ENCODE results near the gene GTF2H3.
"Not testable (repeated sequence)": the region's sequence is repeated elsewhere in the genome, so short reads cannot be mapped to it uniquely, and the experiment has no call there.

The GTF2H3 gene

GRCh38 chr12:123633379-123634141, at the start of gene GTF2H3, which contains the start of gene EIF2B1:
GTF2H3 (plus strand) TSS chr12:123633829; CDS start chr12:123633860, 31 bp downstream.
EIF2B1 (minus strand) TSS chr12:123633686; CDS start chr12:123633557, 129 bp downstream.
- peak; percentile 96 to 97 for DNase-seq

GRCh38 chr12:123591702-123592481, 41.7 kb upstream of the GTF2H3 start:
- DNase-seq: no peak

DNA sequence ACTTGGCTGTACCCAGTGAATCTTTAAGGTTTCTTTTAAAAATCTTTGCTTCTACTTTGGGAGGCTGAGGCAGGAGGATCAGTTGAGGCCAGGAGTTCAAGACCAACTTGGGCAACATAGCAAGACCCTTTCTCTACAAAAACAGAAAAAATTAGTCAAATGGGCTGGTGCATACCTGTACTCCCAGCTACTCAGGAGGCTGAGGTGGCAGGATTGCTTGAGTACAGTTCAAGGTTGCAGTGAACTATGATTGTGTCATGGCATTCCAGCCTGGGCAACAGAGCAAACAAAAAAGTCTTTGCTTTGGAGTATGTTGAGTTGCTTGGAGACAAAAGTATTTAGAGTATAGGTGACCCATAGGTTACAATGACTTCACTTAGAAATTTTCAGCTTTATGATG, 37.9 kb upstream of the GTF2H3 start:
- no peak for DNase-seq

DNA sequence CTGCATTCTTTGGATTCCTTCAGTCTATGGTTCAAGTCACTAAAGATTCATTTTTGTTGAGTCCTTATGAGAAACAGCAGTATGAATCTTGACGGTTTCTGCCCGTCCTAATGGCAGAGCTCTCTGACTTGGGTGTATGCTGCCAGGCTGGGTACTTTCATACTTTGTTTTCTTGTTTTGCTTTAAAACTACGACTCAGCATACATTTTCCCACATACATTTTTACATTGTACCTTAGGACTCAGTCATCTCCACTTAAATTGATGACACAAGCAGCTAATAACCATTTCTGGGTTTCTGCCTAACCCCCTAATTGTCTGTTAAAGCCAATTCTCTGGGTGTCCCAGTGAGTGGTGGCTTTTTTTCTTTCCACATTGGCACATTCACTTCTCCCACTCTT, 36.5 kb upstream of the GTF2H3 start:
- DNase-seq: no peak

- no peak for DNase-seq
These were observed 35.1 kb upstream of the GTF2H3 start for GRCh38 chr12:123598522-123598921.

- no peak for DNase-seq
These were observed 34.3 kb upstream of the GTF2H3 start for GRCh38 chr12:123599310-123599709.

GRCh38 chr12:123599721-123600120, 33.9 kb upstream of the GTF2H3 start:
- no peak for DNase-seq

DNA sequence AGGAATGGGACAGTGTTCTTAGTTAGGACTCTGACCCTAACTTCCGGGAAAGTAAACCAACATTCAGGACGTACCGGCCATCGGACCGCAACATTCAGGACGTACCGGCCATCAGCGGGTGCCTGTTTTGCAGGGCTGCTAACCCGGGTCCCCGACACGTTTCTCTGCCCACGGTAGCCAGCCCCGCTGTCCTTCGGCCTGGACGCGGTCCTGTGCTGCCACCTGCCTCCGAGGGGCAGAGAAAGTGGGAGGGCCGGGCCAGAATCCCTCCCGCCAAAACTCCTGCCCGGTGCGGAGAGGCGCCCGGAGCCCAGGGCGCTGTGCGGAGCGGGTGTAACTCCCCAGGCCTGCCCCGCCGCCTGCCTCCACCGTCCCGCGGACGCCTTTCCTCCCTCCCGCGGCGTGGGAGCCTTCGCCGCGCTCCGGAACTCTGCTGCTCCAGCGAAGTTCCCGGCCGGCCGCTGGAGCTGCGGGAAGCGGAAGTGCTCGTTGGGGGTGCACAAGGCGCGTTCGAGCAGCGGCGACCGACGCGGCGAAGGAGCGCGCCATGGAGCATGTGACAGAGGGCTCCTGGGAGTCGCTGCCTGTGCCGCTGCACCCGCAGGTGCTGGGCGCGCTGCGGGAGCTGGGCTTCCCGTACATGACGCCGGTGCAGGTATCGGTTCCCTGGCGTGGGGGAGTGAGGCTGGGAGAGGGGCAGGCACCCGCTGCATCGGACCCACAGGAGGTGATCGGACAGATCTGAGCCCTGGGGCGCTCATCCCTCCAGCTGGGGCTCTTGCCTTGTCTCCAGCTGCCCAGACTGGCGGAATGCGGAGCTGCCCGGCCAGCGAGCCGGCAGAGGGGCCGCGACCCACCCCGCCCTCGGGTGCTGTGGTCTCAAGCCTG, 31.8 kb upstream of the GTF2H3 start, which contains the start of gene DDX55:
Gene DDX55, plus strand, starts transcription at position 498 of the 888 bp plus-strand sequence. Its CDS starts 50 bp downstream, at position 548.
- DNase-seq: peak; percentile 83 to 89

- no peak for DNase-seq
These were observed 30.9 kb upstream of the GTF2H3 start for GRCh38 chr12:123602651-123603195.

DNA sequence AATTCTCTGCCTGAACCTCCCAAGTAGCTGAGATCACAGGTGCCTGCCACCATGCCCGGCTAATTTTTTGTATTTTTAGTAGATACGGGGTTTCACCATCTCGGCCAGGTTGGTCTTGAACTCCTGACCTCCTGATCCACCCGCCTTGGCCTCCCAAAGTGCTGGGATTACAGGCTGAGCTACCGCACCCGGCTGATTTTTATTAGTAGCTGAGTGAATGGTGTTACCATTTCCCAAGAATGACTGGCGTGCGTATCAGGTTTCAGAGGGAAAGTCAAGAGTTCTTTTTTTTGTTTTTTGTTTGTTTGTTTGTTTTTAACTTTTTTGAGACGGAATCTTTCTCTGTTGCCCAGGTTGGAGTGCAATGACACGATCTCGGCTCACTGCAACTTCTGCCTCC, 30.1 kb upstream of the GTF2H3 start:
- not testable (repeated sequence) for DNase-seq

DNA sequence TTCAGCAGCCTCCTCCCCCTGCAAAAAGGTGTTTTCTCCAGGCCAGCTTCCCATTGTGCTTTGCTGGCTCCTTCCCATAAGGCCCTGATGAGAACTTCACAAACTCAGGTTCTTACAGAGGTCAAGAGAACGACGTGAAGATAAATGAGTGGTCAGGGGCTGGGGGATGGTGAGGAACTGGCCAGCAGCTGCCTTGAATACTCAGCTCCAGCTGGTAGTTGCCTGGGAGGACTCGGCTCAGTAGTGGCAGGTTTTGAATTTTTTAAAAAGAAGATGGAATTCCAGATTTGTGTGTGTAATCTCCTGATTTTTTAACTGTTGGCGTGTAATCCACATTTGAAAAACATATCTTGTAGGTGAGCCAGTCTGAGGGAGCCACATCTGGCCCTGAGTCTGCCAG, 25.9 kb upstream of the GTF2H3 start:
- DNase-seq: no peak

- DNase-seq: no peak
These were observed 25.4 kb upstream of the GTF2H3 start for GRCh38 chr12:123608182-123608581.

GRCh38 chr12:123614110-123614509, 19.5 kb upstream of the GTF2H3 start:
- no peak for DNase-seq

GRCh38 chr12:123614531-123614930, 19.1 kb upstream of the GTF2H3 start:
- DNase-seq: no peak

DNA sequence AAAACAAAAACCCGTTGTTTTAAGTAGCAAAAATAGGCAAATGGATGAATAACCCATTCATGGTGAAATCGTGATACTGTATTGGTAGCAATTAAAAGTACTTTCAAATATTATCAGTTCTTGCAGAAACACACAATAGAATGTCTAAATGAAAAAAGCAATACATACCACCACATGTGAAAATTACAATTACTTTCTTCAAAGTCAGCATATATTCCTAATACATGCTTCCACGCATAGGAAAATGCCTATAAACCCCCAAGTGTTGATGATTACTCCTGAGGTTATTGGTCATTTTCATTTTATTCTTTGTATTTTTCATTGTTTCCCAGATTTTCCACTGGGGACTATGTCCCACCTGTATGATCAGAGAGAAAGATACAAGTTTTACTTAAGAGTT, 16.5 kb upstream of the GTF2H3 start:
- no peak for DNase-seq

DNA sequence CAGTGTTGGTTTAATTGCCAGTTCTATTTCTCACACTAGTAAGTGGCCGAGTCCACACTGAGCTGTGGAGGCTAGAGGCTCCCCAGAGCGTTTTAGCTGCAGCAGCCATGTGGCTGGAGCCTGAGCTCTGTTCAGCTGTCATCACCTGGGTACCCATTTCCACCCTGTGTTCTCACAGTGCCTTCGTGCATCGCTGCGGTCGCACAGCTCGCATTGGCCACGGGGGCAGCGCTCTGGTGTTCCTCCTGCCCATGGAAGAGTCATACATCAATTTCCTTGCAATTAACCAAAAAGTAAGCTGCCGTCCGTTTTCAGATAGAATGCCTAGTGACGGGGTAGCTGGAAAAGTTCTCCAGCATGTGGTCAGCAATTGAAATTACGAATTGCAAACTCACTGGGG, 16.0 kb upstream of the GTF2H3 start:
- DNase-seq: no peak

DNA sequence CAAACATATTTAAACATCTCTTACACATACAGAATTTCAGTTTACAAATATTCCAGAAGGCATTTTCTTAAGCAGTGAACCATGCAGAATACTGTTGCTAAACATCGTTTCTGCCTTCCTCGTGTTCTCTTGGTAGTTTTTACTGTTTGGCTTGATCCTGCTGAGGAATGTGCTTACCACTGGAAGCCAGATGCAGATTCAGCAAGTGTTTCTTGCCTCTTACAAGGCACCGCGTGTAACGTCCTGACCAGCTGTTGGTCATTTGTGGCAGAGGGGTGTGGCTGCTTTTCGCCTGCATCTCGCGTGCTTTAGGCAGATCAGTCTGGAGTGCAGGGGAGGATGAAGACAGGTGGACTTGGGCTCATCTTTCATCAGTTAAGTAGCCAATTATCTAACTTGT, 12.5 kb upstream of the GTF2H3 start:
- no peak for DNase-seq

GRCh38 chr12:123621619-123622530, 11.8 kb upstream of the GTF2H3 start:
- no peak for DNase-seq

DNA sequence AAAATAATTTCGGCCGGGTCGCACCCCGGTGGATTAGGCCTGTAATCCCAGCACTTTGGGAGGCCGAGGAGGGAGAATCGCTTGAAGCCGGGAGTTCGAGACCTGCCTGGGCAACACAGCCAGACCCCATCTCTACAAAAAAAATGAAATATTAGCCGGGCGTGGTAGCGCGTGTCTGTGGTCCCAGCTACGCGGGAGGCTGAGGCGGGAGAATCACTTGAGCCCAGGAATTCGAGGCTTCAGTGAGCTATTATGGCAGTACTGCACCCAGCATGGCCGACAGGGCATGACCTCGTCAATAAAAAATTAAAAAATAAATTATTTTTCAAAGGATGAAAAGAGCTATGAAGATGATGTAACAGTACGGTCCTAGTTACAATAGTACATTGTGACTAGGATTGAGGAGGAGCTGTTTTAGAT, 523 bp downstream of the GTF2H3 start:
- no peak for DNase-seq

DNA sequence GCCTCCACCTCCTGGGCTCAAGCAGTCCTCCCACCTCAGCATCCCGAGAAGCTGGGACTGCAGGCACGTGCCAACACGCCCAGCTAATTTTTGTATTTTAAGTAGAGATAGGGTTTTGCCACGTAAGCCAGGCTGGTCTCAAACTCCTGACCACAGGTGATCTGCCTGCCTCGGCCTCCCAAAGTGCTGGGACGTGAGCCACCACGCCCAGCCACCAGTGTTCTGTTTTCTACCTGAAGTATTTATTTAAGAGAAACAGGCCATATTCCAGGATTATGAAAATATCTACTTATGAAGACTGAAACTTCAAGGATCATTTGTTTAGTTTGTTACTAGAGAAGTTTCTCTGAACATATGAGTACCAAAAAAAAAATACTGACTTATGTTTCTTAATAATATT, 10.3 kb downstream of the GTF2H3 start:
- no peak for DNase-seq

GRCh38 chr12:123645380-123645779, 11.8 kb downstream of the GTF2H3 start:
- DNase-seq: no peak

DNA sequence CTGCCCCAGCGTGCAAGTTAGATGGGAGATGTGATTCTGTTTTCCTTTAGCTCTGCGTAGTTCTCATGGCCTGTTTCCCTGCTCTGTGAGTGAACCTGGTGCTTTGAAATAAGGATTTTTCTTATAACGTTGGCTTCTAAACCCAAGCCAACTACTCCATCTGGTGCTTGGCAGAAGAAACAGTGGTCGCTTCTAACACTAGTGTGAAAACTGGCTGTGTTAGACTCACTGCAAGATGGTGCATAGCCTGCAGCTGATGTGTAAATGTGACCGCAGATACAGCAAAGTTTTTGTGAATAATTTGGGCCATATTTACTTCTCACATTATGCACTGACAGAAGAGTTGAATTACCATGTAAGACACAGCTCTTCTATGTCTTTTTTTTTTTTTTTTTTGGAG, 12.2 kb downstream of the GTF2H3 start:
- no peak for DNase-seq
